H1 (cell line): ENCODE measurements around the gene GBA2. TPM values are rescaled to one million over a fixed set of nuclear protein-coding genes. Genes with fewer than 3 reads are reported as not detected.

Source experiments
- polyA plus RNA-seq, 7 experiments: library from polyadenylated mRNA; depleted of rRNA in 3 of 7; stranded (reverse) in 5 of 7; unstranded in 2 of 7; fragments of >200 nt in 5 of 7; fragments of 200-250 nt in 2 of 7; gene quantifications; 1 replicate in 5 of 7; 2 replicates in 1 of 7; 4 replicates in 1 of 7; pipeline versions ENCODE4 v1.2.1 to v1.2.3, GENCODE V29; 2011 to 2013; ENCODE audit warnings: missing spikeins in 2 of 7, mixed read lengths in 2 of 7
- total RNA-seq: library from RNA; stranded (reverse); fragmentation: NEBNext Ultra II Directional; extraction: Animal tissue kit (Norgen Biotek cat#: 25700); gene quantifications from 2 replicates; pipeline ENCODE4 v1.2.1, GENCODE V29; 2021
- TF ChIP-seq, protein P1 (sequence below): IDR thresholded peaks from 2 replicates; pipeline ENCODE4 v1.6.1; 2011; ENCODE audit warnings: low read length, improper control_type of control experiment

GBA2 gene
- total and polyA plus RNA-seq, 2 of the 8 experiments (the other 6 are each of a cell fraction or from before 2014, with no cell fraction given): 64.2 to 71.9 TPM

DNA sequence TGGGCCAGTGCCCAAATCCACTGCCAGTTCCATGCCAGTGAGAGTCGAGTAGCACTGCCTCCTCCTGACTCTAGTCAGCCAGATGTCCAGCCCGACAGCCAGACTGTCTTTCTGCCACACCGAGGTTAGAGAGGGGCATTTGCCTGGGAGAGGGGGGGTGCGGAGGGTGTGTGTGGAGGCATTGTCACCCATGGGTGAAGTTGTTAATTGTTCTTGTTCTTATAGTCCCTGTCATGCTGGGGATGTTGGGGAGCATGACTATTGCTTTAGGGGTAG lies 1.2 kb upstream of the GBA2 start (continued):
- TF ChIP-seq, protein P1, sequence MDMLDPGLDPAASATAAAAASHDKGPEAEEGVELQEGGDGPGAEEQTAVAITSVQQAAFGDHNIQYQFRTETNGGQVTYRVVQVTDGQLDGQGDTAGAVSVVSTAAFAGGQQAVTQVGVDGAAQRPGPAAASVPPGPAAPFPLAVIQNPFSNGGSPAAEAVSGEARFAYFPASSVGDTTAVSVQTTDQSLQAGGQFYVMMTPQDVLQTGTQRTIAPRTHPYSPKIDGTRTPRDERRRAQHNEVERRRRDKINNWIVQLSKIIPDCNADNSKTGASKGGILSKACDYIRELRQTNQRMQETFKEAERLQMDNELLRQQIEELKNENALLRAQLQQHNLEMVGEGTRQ: no peak
